ENCODE data around the gene SLC25A47.
"Not testable (repeated sequence)": the region's sequence is repeated elsewhere in the genome, so short reads cannot be mapped to it uniquely, and the experiment has no call there.

- TF ChIP-seq CTCF (IDR thresholded peaks at IDR 0.05); EZH2 (IDR thresholded peaks at IDR 0.05; ENCODE audit: borderline replicate concordance, insufficient read depth, low read depth, low read length, poor library complexity, severe bottlenecking): not testable (repeated sequence)
Observed at GRCh38 chr14:100296729-100297128, 26.4 kb upstream of the SLC25A47 start.

All from B cell (primary cell).